AG09309 (cell line): Measurements from ENCODE around the gene ADRM1.

Source experiments
- DNase-seq: peaks from one replicate; pipeline ENCODE4 v3.0.0-alpha.2; 2010; ENCODE audit warnings: low read depth
- H3K4me3 ChIP-seq: 2 replicates; pipeline ENCODE4 v1.5.1; 2011; ENCODE audit warnings: mild to moderate bottlenecking, low read depth, low read length, moderate library complexity; ENCODE audit not compliant: control insufficient read depth
- CTCF ChIP-seq: IDR thresholded peaks from 2 replicates; pipeline ENCODE4 v1.5.1; 2011; ENCODE audit warnings: mild to moderate bottlenecking, low read depth, low read length, inconsistent platforms; ENCODE audit not compliant: insufficient read depth, control insufficient read depth; ENCODE audit errors: missing control alignments

The ADRM1 gene

GRCh38 chr20:62336775-62337557, 34.2 kb downstream of the ADRM1 start:
- H3K4me3 ChIP-seq, result no peak overlapping the region
- TF ChIP-seq CTCF, result no peak
- DNase-seq, result no peak

- no peak for TF ChIP-seq CTCF
- DNase-seq, result no peak
- H3K4me3 ChIP-seq, result no peak overlapping the region
Observed at GRCh38 chr20:62337558-62338293, 34.9 kb downstream of the ADRM1 start.

GRCh38 chr20:62338294-62338620, 35.5 kb downstream of the ADRM1 start:
- no peak overlapping the region for H3K4me3 ChIP-seq
- TF ChIP-seq CTCF, result no peak
- DNase-seq, result no peak

- DNase-seq, result no peak
- no peak overlapping the region for H3K4me3 ChIP-seq
- TF ChIP-seq CTCF, result no peak
Observed at GRCh38 chr20:62339647-62340062, 36.9 kb downstream of the ADRM1 start.

- DNase-seq, result no peak
- no peak for TF ChIP-seq CTCF
- H3K4me3 ChIP-seq, result no peak overlapping the region
Observed at GRCh38 chr20:62342910-62343309, 40.1 kb downstream of the ADRM1 start.

- no peak overlapping the region for H3K4me3 ChIP-seq
- DNase-seq, result no peak
- TF ChIP-seq CTCF, result no peak
Observed at GRCh38 chr20:62344092-62344491, 41.3 kb downstream of the ADRM1 start.
